Upper lobe of right lung (tissue), 1 donor: Measurements from ENCODE around the gene RAB37. TPM values are rescaled to one million over a fixed set of nuclear protein-coding genes. Genes with fewer than 3 reads are reported as not detected.

Source experiments
- ATAC-seq: fragments of 200-7000 bp; cut with Tn5 transposase; one replicate; pipeline ENCODE4 v1.9.1; 2020; ENCODE audit warnings: mild to moderate bottlenecking, moderate library complexity
- DNase-seq: peaks from one replicate; pipeline ENCODE4 v3.0.0-alpha.2; 2020
- H3K27ac ChIP-seq: fragments of 200-600 bp; one replicate; pipeline ENCODE4 v1.8.0; 2022
- H3K27me3 ChIP-seq: fragments of 200-600 bp; one replicate; pipeline ENCODE4 v1.8.0; 2022; ENCODE audit warnings: mild to moderate bottlenecking
- H3K36me3 ChIP-seq: fragments of 200-600 bp; one replicate; pipeline ENCODE4 v1.8.0; 2022
- H3K4me1 ChIP-seq: fragments of 200-600 bp; one replicate; pipeline ENCODE4 v1.8.0; 2022
- H3K4me3 ChIP-seq: fragments of 200-600 bp; one replicate; pipeline ENCODE4 v1.8.0; 2022; ENCODE audit warnings: mild to moderate bottlenecking
- H3K9me3 ChIP-seq: fragments of 200-600 bp; one replicate; pipeline ENCODE4 v1.8.0; 2022
- intact Hi-C: fragments of 100-400 bp; cut with DNase I; formaldehyde crosslinking; loops from one replicate; pipeline ENCODE4 v1.11.0; 2022
- total RNA-seq: library from RNA; stranded (reverse); fragmentation: NEBNext Ultra II Directional; extraction: Animal tissue kit (Norgen Biotek cat#: 25700); gene quantifications from one replicate; pipeline ENCODE4 v1.2.1, GENCODE V29; 2021
- TF ChIP-seq, protein P1 (sequence below): fragments of 200-600 bp; IDR thresholded peaks from one replicate; pipeline ENCODE4 v1.8.0; 2022; ENCODE audit warnings: antibody characterized with exemption
- donor health status: DM: no; HTN: yes; CAD: no; lungs with severe emphysema.

The RAB37 gene
- total RNA-seq, 1 donor from 2014 or later: 6.8 TPM

DNA sequence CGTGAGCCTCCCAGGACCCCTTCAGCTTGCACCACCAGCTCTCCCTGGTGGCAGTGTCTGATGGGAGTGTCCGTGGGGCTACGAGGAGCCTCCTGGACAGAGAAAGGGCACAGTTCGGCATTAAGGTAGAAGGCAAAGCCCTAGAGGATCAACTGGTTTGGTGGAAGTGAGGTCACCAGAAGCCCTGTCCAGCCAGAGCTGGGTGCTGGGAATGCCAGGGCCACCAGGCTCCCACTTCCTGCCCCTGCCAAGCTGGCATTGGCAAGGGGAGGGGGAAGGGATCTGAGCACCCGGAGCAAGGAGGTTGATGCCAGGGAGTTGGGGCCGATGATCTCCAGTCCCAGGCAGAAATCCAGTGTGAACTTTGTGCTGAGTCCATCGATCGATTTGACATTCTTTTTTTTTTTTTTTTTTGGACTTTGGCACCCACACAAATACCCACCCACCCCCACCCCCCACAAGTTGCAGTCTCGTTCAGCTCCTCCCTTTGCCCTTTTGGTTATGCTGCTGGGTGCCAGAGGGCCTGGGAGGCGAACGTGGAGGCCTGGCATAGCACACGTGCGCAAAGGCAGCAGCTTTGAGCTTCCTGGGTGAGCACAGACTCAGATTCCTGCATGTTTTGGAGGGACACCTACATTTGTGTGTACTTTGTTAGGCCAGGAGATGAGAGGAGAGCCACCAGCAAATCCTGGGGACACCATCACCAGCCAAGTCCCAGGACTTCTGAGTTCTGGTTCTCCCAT is 13.4 kb downstream of the RAB37 start:
- DNase-seq (no peak), ATAC-seq (no peak)
- H3K27ac ChIP-seq: peak overlapping the region; percentile 81
- no peaks in the 10 kb centered on the region for H3K27me3 ChIP-seq
- TF ChIP-seq, protein P1, sequence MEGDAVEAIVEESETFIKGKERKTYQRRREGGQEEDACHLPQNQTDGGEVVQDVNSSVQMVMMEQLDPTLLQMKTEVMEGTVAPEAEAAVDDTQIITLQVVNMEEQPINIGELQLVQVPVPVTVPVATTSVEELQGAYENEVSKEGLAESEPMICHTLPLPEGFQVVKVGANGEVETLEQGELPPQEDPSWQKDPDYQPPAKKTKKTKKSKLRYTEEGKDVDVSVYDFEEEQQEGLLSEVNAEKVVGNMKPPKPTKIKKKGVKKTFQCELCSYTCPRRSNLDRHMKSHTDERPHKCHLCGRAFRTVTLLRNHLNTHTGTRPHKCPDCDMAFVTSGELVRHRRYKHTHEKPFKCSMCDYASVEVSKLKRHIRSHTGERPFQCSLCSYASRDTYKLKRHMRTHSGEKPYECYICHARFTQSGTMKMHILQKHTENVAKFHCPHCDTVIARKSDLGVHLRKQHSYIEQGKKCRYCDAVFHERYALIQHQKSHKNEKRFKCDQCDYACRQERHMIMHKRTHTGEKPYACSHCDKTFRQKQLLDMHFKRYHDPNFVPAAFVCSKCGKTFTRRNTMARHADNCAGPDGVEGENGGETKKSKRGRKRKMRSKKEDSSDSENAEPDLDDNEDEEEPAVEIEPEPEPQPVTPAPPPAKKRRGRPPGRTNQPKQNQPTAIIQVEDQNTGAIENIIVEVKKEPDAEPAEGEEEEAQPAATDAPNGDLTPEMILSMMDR: no peak
- peaks cover 37% of the 10 kb centered on the region for H3K4me1 ChIP-seq
- peak overlapping the region; percentile 95 for H3K4me3 ChIP-seq
- H3K36me3 ChIP-seq: no peaks in the 10 kb centered on the region
- H3K9me3 ChIP-seq: no peaks in the 10 kb centered on the region
- intact Hi-C loops: no loop called here

DNA sequence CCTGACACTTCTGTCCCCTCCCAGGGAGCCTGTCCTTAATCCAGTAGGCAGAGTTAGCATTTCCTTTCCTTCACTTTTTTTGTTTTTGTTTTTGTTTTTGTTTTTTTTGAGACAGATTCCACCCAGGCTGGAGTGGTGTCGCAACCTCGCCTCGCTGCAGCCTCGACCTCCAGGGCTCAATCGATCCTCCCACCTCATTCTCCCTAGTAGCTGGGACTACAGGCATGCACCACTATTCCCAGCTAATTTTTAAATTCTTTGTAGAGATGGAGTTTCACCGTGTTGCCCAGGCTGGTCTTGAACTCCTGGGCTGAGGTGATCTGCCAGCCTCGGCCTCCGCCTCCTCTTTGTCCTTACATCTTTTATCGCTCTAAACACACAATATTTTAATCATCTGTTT is 15.4 kb downstream of the RAB37 start:
- ATAC-seq (no peak), DNase-seq (no peak)
- intact Hi-C loops: no loop called here
- Histone ChIP-seq H3K27me3 (no peaks in the 10 kb centered on the region), H3K4me1 (peaks cover 33% of the 10 kb centered on the region), H3K36me3 (no peaks in the 10 kb centered on the region), H3K9me3 (no peaks in the 10 kb centered on the region), H3K4me3 (no peak overlapping the region), H3K27ac (no peak overlapping the region)
- TF ChIP-seq, protein P1: no peak

DNA sequence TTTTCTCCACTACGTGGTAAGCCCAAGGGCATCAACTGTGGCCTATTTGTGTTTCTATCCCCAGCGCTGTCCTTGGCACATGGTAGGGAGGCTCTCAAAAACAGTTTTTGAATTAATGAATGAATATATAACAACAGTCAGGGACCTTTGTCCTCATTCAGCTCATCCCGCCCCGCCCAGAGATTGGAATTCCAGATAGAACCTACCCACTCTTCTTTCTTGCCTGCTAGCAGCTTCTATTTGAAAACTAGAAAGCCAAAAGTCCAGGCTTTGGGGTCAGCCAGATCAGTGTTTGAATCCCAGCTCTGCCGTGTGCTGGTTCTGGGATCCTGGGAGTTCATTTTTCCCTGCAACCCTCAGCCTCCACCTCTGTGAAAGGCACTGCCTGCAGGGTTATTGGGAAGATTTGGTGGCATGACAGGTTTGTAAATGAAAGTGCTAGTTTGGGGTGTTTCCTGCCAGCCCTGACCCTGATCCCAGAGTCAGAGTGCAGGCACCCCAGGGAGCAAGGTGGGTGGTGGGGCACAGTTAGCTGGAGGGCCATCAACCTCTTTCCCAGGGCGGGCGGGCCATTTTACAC is 15.9 kb downstream of the RAB37 start:
- Histone ChIP-seq H3K27me3 (no peaks in the 10 kb centered on the region), H3K4me3 (no peak overlapping the region), H3K36me3 (no peaks in the 10 kb centered on the region), H3K27ac (no peak overlapping the region), H3K9me3 (no peaks in the 10 kb centered on the region), H3K4me1 (peaks cover 33% of the 10 kb centered on the region)
- intact Hi-C loops: no loop called here
- DNase-seq (no peak), ATAC-seq (no peak)
- TF ChIP-seq, protein P1: no peak

DNA sequence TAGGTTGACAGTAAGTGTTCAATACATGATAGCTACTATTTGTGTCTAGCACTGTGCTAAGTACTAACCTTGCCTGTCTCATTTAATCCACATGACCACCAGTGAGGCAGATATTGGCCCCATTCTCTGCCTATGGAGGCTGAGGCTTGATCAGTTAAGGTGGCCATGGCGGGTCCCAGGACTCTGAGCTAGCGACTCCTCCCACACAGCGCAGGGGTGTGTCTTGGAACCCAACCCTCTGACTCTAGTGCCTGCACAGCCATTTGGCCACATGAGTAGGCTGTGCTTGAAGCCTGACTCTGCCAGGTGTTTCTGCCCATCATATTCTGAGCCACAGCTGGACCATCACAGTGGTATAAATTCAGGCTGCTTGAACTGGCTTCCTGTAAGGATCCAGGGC is 17.8 kb downstream of the RAB37 start:
- H3K27me3 ChIP-seq: no peaks in the 10 kb centered on the region
- TF ChIP-seq, protein P1: no peak
- no peak for DNase-seq
- no peaks in the 10 kb centered on the region for H3K9me3 ChIP-seq
- no peak for ATAC-seq
- peaks cover 49% of the 10 kb centered on the region for H3K4me1 ChIP-seq
- intact Hi-C loops: no loop called here
- no peaks in the 10 kb centered on the region for H3K36me3 ChIP-seq
- H3K4me3 ChIP-seq: no peak overlapping the region
- H3K27ac ChIP-seq: no peak overlapping the region

DNA sequence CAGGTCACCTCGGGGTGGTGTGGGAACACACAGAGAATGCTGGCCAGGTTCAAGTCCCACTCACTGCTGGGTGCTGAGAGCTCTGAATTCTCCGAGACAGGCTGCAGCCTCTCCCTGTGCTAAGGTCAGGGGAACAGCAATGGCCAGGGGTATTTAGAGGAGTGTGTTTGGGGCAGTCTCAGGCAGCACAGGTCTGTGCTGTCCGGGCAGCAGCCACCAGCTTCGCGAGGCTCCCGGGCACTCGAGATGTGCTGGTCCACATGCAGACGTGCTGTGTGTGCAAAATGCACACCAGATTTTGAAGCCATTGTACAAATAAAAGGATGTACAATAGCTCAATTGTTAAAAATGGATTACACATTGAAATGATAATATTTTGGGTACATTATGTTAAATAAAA is 18.5 kb downstream of the RAB37 start:
- TF ChIP-seq, protein P1: no peak
- H3K27me3 ChIP-seq: no peaks in the 10 kb centered on the region

More for the DNA sequence above, 18.5 kb downstream of the RAB37 start:
- H3K27ac ChIP-seq: no peak overlapping the region
- intact Hi-C loops: no loop called here
- H3K36me3 ChIP-seq: no peaks in the 10 kb centered on the region
- peaks cover 51% of the 10 kb centered on the region for H3K4me1 ChIP-seq
- no peak for DNase-seq
- no peak overlapping the region for H3K4me3 ChIP-seq
- no peak for ATAC-seq
- H3K9me3 ChIP-seq: no peaks in the 10 kb centered on the region
